Activated CD8-positive, alpha-beta memory T cell treated with anti-CD3 and anti-CD28 coated beads for 4 hours (primary cell): ENCODE results near the gene FOXA3.
"Not testable (repeated sequence)": the region's sequence is repeated elsewhere in the genome, so short reads cannot be mapped to it uniquely, and the experiment has no call there.

Experiments
- DNase-seq, 2 donors: peaks; one replicate each; pipeline ENCODE4 v3.0.0-alpha.2; 2020; ENCODE audit warnings: low read depth in 2 of 2

Gene FOXA3

DNA sequence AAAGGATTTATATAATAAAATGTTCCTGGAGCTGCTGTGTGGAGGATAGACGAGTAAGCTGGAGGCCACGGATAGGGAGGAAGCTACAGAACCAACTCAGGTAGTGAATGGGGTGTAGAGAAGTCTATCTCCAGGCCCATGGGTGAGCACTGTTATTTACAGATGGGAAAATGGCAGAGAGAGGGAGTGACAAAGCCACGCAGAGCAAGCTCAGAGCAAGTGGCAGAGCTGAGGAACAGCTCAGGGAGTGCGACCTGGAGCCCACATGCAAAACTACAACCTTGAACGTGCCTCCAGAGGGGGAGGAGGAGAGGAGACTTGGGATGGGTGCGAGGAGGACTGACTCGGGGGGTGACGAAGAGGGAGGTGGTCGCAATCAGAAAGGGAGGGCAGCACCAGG is 35.6 kb upstream of the FOXA3 start:
- no peak for DNase-seq

DNA sequence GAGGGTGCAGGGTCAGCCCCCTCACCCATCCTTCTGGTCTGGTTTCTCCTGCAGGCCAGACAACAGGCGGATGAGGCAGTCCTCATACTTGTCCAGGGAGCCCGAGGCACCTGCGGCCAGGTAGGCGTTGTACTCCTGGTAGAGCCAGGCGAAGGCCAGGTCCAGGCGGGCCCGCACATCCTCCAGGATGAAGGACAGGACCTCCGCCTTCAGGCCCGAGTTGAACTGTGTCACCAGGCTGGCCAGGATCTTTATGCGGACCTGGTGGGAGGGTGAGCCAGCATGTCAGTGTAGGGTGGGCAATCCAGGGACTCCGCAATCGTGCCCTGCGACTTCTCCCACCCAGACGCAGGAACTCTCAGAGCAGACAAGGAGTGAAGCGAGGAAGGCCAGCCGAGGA is 35.2 kb upstream of the FOXA3 start:
- DNase-seq = no peak

DNA sequence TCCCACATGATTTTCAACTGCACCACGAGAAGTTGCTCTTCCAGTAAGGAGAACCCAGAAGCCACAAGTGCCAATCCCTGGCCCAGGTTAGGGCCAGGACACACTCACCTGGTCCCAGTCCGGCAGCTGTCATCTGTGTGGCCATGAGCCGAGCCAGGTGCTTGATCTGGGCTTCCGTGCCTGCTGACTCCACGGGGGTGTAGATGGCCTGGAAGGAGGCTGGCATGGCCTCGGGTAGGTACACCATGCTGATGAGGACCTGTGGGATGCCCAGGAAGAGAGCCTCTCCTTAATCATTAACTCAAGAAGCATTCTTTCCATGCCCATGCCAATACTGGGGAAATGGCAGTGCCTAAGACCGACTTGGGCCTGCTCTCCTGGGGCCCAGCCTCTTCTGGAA is 29.2 kb upstream of the FOXA3 start:
- DNase-seq = no peak

DNA sequence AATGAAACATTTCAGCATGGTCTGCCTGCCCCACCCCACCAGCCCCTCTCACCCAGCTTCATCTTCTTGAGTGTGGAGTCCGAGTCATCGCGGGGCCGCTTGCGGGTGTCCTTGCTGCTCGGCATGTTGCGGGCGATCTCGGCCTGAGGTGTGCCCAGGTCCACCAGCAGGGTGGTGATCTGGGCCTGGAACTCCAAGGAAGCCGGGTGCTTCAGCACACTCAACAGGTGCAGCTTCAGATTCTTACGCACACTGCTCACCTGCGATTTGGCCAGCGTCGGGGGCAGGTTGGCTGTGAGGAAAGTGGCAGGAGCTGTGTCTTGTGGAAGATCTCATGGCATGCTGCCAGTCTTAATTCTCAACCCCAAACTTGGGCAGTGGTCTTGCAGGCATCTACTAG is 21.9 kb upstream of the FOXA3 start:
- DNase-seq = no peak

DNA sequence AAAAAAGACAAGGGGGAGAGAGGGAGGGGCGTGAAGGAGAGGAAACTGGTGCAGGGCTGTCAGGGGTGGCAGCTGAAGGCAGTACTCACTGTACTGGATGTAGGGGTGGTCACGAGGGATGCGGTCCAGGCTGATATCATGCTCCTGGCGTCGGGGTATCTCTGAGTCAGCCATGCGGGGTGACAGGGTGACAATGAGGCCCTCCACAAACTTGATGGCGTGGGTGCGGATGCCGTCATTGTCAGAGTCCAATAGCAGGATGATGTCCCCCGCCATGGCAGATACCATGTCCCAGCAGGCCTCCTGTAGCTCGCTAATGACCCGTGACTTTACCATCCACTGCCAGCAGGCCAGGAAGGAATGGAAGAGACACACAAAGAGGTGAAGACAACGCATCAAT is 16.5 kb upstream of the FOXA3 start:
- no peak for DNase-seq

DNA sequence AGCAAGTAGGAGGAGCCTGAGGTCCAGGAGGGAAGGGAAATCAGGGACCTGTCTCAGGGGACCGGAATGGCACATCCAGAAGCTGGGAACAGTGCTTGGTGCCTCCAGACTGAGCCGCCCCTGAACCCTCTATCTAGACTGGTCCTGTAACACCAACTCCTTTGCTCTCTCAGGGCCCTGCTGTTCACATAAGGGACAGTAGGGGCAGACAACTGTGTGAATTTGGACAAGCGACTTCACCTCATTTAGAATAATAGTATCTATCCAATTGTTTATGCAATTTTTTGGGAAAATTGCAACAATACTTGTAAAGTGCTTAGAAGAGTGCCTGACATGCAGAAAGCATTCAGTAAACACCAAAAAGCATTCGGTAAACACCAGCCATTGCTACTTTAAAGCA is 15.2 kb upstream of the FOXA3 start:
- DNase-seq = no peak

DNA sequence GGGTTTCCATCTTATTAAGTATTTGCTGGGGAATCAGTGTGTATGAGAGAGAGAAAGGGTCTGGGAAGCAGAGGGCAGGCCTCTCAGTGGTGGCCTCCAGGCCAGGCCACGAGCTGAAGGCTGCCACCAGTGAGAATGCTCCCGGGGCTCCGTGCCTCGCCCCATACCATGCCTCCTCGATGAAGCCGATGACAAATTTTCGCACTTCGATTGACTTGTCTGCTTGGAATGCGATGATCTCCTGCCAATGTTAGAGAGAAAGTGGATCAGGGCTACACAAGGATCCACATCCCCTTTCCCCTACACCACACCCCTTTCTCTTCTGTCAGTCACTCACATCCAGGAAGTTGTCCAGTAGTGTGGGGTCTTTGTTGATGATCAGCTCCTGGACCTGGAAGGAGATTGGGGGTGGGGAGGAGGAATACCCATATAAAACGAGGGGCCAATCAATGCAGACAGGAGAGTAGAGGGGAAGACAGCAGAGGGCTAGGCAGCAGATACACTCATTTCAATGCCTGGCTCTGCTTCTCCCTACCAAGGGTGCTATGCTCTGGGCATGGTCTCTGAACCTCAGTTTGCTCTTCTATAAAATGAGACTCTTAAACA is 11.9 kb upstream of the FOXA3 start:
- no peak for DNase-seq

DNA sequence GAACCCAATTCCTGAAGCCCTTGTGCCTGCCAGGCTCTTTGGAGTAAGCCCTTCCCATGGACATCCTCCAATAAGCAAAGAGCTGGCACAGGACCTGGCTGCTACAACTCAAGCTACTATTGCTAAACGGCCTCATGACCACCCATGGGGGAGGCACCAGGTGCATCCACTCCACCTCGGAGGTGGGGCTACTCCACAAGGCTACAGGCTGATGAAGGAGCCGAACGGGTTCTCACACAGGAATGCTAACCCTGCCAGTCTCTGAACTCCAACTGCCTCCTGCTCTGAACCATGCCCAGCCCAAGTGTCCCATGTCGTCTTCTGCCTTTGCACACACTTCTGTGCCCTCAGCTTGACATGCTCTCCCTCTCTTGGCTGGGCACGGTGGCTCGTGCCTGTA is 11.1 kb upstream of the FOXA3 start:
- DNase-seq = no peak

DNA sequence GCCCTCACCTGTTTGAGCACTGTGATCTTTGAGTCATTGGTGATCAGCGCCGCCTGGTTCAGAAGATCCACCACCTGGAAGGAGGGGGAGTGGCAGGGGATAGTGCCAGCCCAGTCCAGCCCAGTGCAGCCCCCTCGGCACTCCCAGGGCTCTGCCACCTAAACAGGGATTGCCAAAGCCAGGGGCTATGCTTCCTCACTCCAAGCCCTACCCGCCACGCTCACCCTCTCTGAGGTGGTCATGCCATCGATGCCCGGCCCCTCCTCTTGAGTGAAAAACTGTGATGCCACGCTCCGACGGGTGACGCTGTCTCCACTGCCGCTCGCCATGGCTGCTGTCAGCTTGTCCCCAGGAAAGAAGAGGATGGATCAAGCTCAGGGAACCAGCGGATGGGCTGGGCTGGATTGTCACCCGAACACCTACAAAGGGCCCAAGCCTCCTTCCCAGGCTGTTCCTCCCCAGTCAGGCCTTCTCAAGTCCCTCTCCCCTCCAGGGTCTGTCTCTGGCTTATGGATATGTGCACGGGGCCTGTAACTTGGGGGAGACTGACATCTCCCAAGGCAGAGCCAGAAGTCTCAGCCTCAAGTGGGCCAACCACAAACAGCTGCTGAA is 9.9 kb upstream of the FOXA3 start:
- DNase-seq = no peak

DNA sequence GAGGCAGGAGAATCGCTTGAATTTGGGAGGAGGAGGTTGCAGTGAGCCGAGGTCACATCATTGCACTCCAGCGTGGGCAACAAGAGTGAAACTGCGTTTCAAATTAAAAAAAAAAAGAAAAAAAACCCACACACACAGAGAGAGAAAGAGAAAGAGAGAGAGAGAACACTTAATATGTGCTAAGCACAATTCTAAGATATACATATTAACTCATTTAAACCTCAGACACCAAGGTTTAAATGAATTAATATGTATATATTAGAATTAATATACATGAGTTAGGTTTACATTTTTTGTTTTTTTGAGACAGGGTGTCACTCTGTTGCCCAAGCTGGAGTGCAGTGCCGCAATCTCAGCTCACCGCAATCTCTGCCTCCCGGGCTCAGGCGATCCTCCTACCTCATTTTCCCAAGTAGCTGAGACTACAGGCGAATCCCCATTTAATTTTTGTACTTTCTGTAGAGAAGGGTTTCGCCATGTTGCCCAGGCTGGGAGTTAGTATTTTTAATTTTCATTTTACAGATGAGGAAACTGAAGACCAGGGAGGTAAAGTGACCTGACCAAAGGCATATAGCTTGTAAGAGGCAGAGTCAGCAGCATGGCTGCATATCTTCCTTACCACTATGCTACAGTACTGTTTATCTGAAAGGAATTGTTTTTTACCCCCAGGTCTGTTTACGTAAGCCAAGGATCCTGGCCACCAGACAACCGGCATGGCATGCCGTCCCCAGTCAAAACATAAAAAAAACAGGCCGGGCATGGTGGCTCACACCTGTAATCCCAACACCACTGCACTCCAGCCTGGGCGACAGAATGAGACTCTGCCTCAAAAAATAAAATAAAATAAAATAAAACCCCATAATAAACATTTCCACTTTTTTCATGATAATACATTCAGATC is 3.5 kb upstream of the FOXA3 start:
- DNase-seq = no peak

DNA sequence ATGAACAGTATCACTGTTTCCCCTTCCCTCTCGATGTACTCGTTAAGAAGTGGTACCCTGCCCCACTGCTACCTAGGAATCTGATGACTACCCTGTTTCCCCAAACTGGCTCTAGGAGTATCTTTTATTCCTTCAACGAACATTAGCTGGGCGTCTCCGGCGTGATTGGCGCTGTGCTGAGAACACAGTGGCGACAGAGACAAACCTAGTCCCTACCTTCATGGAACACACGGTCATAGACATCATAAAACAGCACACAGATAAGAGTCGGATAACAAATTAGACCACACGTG is 1.9 kb upstream of the FOXA3 start:
- no peak for DNase-seq

DNA sequence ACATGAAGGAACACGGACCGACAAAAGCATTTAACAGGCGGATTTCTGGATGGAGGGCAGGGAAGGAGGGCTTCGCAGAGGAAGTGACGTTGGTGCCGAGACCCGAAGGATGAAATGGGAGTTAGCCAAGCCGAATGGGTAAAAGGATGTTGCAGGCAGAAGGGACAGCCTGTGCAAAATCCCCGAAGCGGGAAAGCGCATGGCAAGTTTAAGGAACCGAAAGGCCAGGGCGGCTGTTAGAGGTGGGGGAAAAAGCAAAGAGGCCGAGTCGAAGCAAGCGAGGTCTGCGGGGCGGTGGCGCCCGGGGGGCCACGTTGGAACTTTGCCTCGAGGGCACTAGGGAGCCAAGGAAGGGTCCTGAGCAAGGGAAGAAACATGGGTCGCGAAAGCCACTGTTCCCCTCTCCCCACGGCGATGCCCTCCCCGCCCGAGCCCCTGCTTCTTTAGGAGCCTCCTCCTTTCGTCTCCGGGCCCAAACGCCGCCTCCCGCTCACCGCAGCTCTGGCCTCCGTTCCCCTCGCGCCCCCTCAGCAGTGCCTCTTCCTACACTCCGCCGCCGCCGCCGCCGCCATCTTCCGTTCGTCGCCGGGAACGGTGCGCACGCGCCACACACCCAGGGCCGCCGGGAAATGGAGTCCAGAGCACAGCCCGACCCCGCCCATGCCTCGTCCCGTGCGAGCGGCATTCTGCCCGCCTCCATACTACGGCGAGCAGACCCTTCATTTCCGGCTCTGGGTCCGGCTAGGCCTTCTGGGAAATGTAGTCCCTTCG is 1.4 kb upstream of the FOXA3 start, which contains the start of gene SYMPK:
Gene SYMPK (minus strand): TSS at position 584 of the 771 bp plus-strand sequence. CDS start 8,652 bp downstream, outside the sequence.
- peak; percentile 97 to 99 for DNase-seq

DNA sequence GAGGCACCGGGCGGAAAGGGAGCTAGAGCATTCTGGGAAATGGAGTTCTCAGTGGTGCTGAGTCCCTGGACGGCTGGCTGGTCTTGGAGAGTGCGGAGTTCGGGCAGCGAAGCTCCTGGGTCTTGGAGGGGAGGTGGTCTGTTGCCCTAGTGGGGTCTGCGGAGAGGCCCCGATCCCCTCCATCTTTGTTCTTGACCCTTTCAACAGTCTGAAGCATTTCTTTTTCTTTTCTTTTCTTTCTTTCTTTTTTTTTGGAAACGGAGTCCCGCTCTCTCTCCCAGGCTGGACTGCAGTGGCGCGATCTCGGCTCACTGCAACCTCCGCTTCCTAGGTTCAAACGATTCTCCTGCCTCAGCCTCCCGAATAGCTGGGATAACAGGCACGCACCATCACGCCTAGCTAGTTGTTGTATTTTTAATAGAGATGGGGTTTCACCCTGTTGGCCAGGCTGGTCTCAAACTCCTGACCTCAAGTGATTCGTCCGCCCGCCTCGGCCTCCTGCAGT is 739 bp upstream of the FOXA3 start:
- no peak for DNase-seq

DNA sequence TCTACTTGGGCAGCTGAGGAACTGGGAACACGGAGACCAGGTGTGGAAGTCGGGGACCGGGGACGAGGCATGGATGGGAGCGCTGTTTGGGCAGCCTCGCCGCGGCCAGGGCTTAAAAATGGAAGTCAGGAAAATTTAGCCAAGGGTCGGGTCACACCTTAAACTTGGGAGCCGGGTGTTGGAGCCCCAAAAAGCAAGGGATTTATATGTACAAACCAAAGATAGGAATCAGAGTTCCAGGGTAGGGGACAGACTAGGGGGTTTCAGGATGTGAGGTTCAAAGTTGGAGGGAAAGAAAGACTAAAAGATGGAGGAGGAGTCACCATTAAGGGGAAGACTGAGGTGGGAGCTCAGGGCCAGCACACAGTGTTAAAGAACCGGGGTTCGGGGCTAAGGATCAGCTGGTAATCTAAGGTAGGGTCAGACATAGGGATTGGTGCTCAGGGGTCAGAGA is 530 bp downstream of the FOXA3 start:
- DNase-seq = no peak

DNA sequence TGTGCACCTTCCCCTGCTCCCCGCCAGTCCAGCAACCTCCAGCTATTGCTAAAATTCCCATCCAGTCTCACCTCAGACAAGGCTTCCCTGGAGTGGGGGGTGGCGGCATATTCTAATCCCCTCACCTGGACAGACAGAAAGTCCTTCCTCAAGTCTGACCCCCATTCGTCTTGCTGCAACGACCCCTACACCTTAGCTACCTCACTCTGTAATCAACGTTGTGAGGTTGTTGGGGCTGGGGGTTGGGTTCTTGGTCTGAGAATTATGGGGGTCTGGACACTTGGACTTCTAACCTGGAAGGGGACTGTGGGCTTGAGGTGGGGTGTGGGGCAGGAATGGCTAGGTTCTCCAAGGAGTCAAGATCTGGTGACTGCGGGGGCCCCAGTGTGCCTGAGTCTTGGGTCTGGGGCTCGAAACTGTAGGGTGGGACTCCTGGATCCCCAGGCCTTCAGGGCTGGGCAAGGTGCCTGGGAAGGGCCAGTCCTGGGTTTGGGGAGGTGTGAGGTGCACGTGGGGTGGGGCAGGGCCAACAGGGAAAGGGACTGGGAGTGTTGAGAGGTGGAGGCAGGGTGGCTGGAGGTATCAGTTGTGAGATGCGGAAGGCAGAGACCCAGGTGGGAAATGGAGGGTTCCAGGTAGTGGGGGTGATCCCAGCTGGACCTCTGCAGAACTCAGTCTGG is 1.3 kb downstream of the FOXA3 start:
- no peak for DNase-seq

DNA sequence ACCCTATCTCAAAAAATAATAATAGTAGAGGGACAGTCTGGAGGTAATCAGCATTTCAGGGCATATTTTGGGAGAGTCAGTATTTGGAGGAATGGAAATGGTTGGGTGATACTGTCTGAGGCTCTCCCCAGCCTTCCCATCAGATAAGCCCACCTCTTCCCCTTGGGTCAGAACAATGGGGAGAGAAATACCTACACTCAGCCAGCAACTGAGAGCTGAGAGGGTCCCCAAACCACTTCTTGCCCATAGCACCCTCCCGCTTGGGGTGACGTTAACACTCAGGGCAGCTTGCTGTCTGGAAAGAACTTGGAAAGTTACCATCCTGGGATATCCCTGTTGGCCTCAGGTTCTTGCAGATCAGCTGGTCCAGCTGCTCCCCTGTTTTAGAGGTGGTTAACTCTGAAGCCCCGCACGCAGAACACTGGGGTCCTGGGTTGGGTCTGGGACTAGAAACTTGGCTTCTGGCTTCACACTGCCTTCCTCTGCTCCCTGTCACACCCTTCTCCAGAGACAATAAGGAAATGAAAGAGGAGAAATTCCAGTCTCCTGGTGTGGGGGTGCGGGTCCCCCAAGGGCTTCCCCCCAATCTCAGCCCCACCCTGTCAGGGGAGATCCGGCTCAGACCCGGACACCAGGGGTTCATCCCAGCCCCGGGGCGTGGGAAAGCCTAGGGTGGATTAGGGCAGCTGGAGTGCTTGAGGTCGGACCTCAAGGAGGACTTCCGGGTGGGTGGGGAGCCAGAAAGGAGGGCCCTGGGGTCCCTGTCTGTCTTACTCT is 2.5 kb downstream of the FOXA3 start:
- no peak for DNase-seq

DNA sequence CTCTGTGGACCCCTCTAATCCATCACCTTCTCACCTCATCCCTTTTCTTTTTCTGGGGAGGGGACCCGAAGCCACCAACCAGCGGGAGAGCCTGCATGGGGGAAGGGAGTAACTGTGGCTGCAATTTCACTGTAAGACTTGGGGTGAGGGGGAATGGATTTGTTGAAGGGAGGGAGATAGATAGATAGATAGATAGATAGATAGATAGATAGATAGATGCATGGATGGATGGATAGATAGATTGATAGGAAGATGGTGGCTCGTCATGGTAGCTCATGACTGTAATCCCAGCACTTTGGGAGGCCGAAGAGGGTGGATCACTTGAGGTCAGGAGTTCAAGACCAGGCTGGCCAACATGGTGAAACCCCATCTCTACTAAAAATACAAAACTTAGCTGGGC is 3.1 kb downstream of the FOXA3 start:
- not testable (repeated sequence) for DNase-seq

DNA sequence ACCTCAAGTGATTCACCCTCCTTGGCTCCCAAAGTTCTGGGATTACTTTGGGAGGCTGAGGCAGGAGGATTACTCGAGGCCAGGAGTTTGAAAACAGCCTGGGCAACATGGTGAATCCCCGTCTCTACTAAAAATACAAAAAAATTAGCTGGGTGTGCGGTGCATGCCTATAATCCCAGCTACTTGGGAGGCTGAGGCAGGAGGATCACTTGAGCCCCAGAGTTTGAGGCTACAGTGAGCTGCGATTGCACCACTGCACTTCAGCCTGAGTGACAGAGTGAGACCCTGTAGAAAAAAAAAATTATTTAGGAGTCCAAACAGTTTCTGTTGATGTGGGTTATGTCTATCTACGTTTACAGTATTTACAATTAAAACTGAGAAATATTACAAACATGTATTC is 6.7 kb downstream of the FOXA3 start:
- no peak for DNase-seq

DNA sequence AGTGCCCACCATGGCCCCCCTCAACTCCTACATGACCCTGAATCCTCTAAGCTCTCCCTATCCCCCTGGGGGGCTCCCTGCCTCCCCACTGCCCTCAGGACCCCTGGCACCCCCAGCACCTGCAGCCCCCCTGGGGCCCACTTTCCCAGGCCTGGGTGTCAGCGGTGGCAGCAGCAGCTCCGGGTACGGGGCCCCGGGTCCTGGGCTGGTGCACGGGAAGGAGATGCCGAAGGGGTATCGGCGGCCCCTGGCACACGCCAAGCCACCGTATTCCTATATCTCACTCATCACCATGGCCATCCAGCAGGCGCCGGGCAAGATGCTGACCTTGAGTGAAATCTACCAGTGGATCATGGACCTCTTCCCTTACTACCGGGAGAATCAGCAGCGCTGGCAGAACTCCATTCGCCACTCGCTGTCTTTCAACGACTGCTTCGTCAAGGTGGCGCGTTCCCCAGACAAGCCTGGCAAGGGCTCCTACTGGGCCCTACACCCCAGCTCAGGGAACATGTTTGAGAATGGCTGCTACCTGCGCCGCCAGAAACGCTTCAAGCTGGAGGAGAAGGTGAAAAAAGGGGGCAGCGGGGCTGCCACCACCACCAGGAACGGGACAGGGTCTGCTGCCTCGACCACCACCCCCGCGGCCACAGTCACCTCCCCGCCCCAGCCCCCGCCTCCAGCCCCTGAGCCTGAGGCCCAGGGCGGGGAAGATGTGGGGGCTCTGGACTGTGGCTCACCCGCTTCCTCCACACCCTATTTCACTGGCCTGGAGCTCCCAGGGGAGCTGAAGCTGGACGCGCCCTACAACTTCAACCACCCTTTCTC is 8.2 kb downstream of the FOXA3 start:
- DNase-seq = no peak
